Neuronal stem cell (in vitro differentiated cells): ENCODE measurements around the gene MLLT10.

Source experiments
- DNase-seq: peaks from one replicate; pipeline ENCODE4 v3.0.0-alpha.2; 2013; ENCODE audit warnings: low spot score
- H2AFZ ChIP-seq: one replicate; pipeline ENCODE4 v1.6.1; 2013; ENCODE audit warnings: mild to moderate bottlenecking, low read length, inconsistent platforms
- H2AK5ac ChIP-seq: 2 replicates; pipeline ENCODE4 v1.6.1; 2013; ENCODE audit warnings: low read depth, mild to moderate bottlenecking, inconsistent platforms, low read length, moderate library complexity, mixed read lengths
- H2BK120ac ChIP-seq: 2 replicates; pipeline ENCODE4 v1.6.1; 2013; ENCODE audit warnings: low read depth, mild to moderate bottlenecking, inconsistent platforms, low read length, moderate library complexity, mixed read lengths
- H2BK12ac ChIP-seq: one replicate; pipeline ENCODE4 v1.6.1; 2013; ENCODE audit warnings: low read length, inconsistent platforms
- H2BK15ac ChIP-seq: 2 replicates; pipeline ENCODE4 v1.6.1; 2013; ENCODE audit warnings: mild to moderate bottlenecking, low read length, inconsistent platforms, mixed read lengths
- H2BK5ac ChIP-seq: one replicate; pipeline ENCODE4 v1.6.1; 2013; ENCODE audit warnings: inconsistent platforms, mild to moderate bottlenecking, low read length, moderate library complexity
- H3K14ac ChIP-seq: one replicate; pipeline ENCODE4 v1.6.1; 2013; ENCODE audit warnings: low read length, inconsistent platforms
- H3K18ac ChIP-seq: 2 replicates; pipeline ENCODE4 v1.6.1; 2013; ENCODE audit warnings: low read length, inconsistent platforms
- H3K23ac ChIP-seq: 2 replicates; pipeline ENCODE4 v1.6.1; 2013; ENCODE audit warnings: low read depth, mild to moderate bottlenecking, mixed read lengths, low read length, inconsistent platforms; ENCODE audit not compliant: poor library complexity
- H3K27ac ChIP-seq: replicated peaks from 3 replicates; pipeline ENCODE4 v1.5.1; 2013; ENCODE audit warnings: low read length, inconsistent platforms
- H3K27me3 ChIP-seq, 3 experiments: 2 replicates each; pipeline ENCODE4 v1.6.1; 2013; ENCODE audit warnings: low read length in 3 of 3, mild to moderate bottlenecking in 2 of 3, inconsistent platforms in 1 of 3, low read depth in 1 of 3, mixed read lengths in 1 of 3, moderate library complexity in 1 of 3; ENCODE audit not compliant: control insufficient read depth in 3 of 3, insufficient read depth in 3 of 3
- H3K36me3 ChIP-seq, 2 donors: replicated peaks in 1 of 2; 2 replicates each; pipeline ENCODE4 v1.6.1; 2013; ENCODE audit warnings: low read length in 2 of 2; ENCODE audit not compliant: control insufficient read depth in 2 of 2, insufficient read depth in 2 of 2
- H3K4ac ChIP-seq: 2 replicates; pipeline ENCODE4 v1.6.1; 2013; ENCODE audit warnings: inconsistent platforms, mild to moderate bottlenecking, low read length, moderate library complexity
- H3K4me1 ChIP-seq, 2 donors: 1 replicate in 1 of 2; 2 replicates in 1 of 2; pipeline ENCODE4 v1.6.1; 2013; ENCODE audit warnings: low read length in 2 of 2, low read depth in 1 of 2; ENCODE audit not compliant: control insufficient read depth in 2 of 2, insufficient read depth in 1 of 2
- H3K4me2 ChIP-seq: one replicate; pipeline ENCODE4 v1.6.1; 2013; ENCODE audit warnings: mild to moderate bottlenecking, low read length, inconsistent platforms; ENCODE audit not compliant: insufficient read depth, poor library complexity, severe bottlenecking
- H3K4me3 ChIP-seq, 2 donors: 2 replicates each; pipeline ENCODE4 v1.5.1; 2013; ENCODE audit warnings: low read length in 2 of 2, mild to moderate bottlenecking in 2 of 2, inconsistent platforms in 1 of 2, moderate library complexity in 1 of 2
- H3K79me1 ChIP-seq: one replicate; pipeline ENCODE4 v1.6.1; 2013; ENCODE audit warnings: low read depth, mild to moderate bottlenecking, inconsistent platforms, low read length, moderate library complexity
- H3K9ac ChIP-seq: one replicate; pipeline ENCODE4 v1.6.1; 2013; ENCODE audit warnings: mild to moderate bottlenecking, low read depth, low read length, inconsistent platforms; ENCODE audit not compliant: poor library complexity
- H3K9me3 ChIP-seq, 2 donors: replicated peaks in 1 of 2; 2 replicates each; pipeline versions ENCODE3 to v1.6.1; 2013; ENCODE audit warnings: low read length in 2 of 2, mild to moderate bottlenecking in 2 of 2, inconsistent platforms in 1 of 2, low read depth in 1 of 2, mixed read lengths in 1 of 2, moderate library complexity in 1 of 2; ENCODE audit not compliant: control insufficient read depth in 2 of 2, insufficient read depth in 1 of 2
- H4K8ac ChIP-seq: one replicate; pipeline ENCODE4 v1.6.1; 2013; ENCODE audit warnings: low read depth, mild to moderate bottlenecking, inconsistent platforms, low read length, moderate library complexity
- H4K91ac ChIP-seq: one replicate; pipeline ENCODE4 v1.6.1; 2013; ENCODE audit warnings: low read length, low read depth, mild to moderate bottlenecking, inconsistent platforms; ENCODE audit not compliant: poor library complexity
- WGBS, 2 donors: extraction: QIAGEN DNeasy Blood & Tissue Kit; methylation state at CpG; one replicate each; pipeline ENCODE4 v1.1.7; 2013; ENCODE audit warnings: missing lambda C conversion rate in 2 of 2, mixed read lengths in 1 of 2; ENCODE audit not compliant: insufficient read length in 2 of 2, insufficient replicate concordance in 1 of 2; ENCODE audit errors: extremely low coverage in 2 of 2; 5-methylcytosine and 5-hydroxymethylcytosine counted together

MLLT10 gene

GRCh38 chr10:21514818-21515351, 19.1 kb upstream of the MLLT10 start:
- Histone ChIP-seq H2BK120ac (no peak overlapping the region), H3K4me2 (peak overlapping the region; percentile 58), H3K18ac (no peak overlapping the region), H3K9me3 (no peaks in the 10 kb centered on the region), H2BK15ac (no peak overlapping the region), H2AFZ (no peak overlapping the region), H3K27me3 (no peaks in the 10 kb centered on the region), H3K36me3 (peaks cover 7 to 57% of the 10 kb centered on the region in 2 donors), H2BK12ac (no peak overlapping the region), H3K4ac (no peak overlapping the region), H3K79me1 (no peaks in the 10 kb centered on the region), H3K9ac (no peak overlapping the region), H3K27ac (peak overlapping the region; percentile 96), H3K23ac (no peak overlapping the region), H2AK5ac (no peak overlapping the region), H3K4me1 (peaks cover 0 to 7% of the 10 kb centered on the region in 2 donors), H3K4me3 (peak overlapping the region; percentile 86 to 100), H4K8ac (no peak overlapping the region), H2BK5ac (no peak overlapping the region), H3K14ac (no peak overlapping the region), H4K91ac (no peak overlapping the region)
- no CpG with 5 or more reads among the region's 10 CpGs for WGBS, 2 donors
- DNase-seq: no peak

- Histone ChIP-seq H2BK120ac (no peak overlapping the region), H3K9ac (peak overlapping the region; percentile 99), H4K8ac (no peak overlapping the region), H3K14ac (no peak overlapping the region), H3K23ac (peak overlapping the region; percentile 98), H2BK15ac (no peak overlapping the region), H3K4me2 (peak overlapping the region; percentile 38), H3K4ac (no peak overlapping the region), H2BK12ac (no peak overlapping the region), H3K18ac (peak overlapping the region; percentile 97), H3K79me1 (no peaks in the 10 kb centered on the region), H2BK5ac (peak overlapping the region; percentile 92), H3K27ac (peak overlapping the region; percentile 96), H4K91ac (no peak overlapping the region), H2AFZ (no peak overlapping the region), H3K4me3 (peak overlapping the region; percentile 86 to 100), H2AK5ac (peak overlapping the region; percentile 43), H3K4me1 (peaks cover 0 to 9% of the 10 kb centered on the region in 2 donors), H3K27me3 (no peaks in the 10 kb centered on the region), H3K9me3 (no peaks in the 10 kb centered on the region), H3K36me3 (peaks cover 7 to 57% of the 10 kb centered on the region in 2 donors)
- no CpG with 5 or more reads among the region's 15 CpGs for WGBS, 2 donors
- DNase-seq: no peak
Observed at GRCh38 chr10:21515361-21516241, 18.4 kb upstream of the MLLT10 start.

- no CpG with 5 or more reads among the region's 86 CpGs for WGBS, 2 donors
Observed at GRCh38 chr10:21516242-21517131, 17.5 kb upstream of the MLLT10 start.

More at GRCh38 chr10:21516242-21517131, 17.5 kb upstream of the MLLT10 start:
- Histone ChIP-seq H2AK5ac (peak overlapping the region; percentile 43), H4K91ac (peak overlapping the region; percentile 22), H3K9ac (peak overlapping the region; percentile 99), H3K27ac (peak overlapping the region; percentile 96), H2BK12ac (no peak overlapping the region), H2AFZ (no peak overlapping the region), H3K18ac (peak overlapping the region; percentile 97), H2BK120ac (no peak overlapping the region), H3K4me2 (peak overlapping the region; percentile 35), H4K8ac (no peak overlapping the region), H3K4me1 (peaks cover 3 to 16% of the 10 kb centered on the region in 2 donors), H3K14ac (peak overlapping the region; percentile 60), H3K36me3 (peaks cover 7 to 50% of the 10 kb centered on the region in 2 donors), H2BK15ac (no peak overlapping the region), H3K27me3 (no peaks in the 10 kb centered on the region), H3K79me1 (no peaks in the 10 kb centered on the region), H3K9me3 (no peaks in the 10 kb centered on the region), H3K23ac (peak overlapping the region; percentile 98), H3K4ac (no peak overlapping the region), H3K4me3 (peak overlapping the region; percentile 86 to 100), H2BK5ac (peak overlapping the region; percentile 93)
- no peak for DNase-seq
